IMR-90 (cell line): Measurements from ENCODE around the gene GPR135. TPM values are rescaled to one million over a fixed set of nuclear protein-coding genes. Genes with fewer than 3 reads are reported as not detected.

Experiments
- ATAC-seq: fragments of 200-7000 bp; cut with Tn5 transposase; 2 replicates; pipeline ENCODE4 v1.9.1; 2020; ENCODE audit warnings: low read depth, mild to moderate bottlenecking, moderate library complexity
- BruUV-seq: library from RNA; stranded (reverse); fragments of 400-500 nt; replicated peaks from 2 replicates; lab custom pipeline; 2021; lab: Mats Ljungman, UMichigan
- CTCF ChIA-PET: fragments of 300-600 bp; formaldehyde crosslinking; extraction: SDS; loops from one replicate; lab custom pipeline; 2021; ENCODE audit warnings: antibody characterized with exemption; lab: Yijun Ruan, JAX
- POLR2A ChIA-PET: fragments of 300-600 bp; sonication (Branson Sonifier 250); formaldehyde crosslinking; loops from one replicate; lab custom pipeline; 2022; ENCODE audit warnings: antibody characterized with exemption; ENCODE audit not compliant: unreplicated experiment; lab: Charles Lee
- DNase-seq: peaks from one replicate; pipeline ENCODE4 v3.0.0; 2013
- H2AFZ ChIP-seq: replicated peaks from 2 replicates; pipeline ENCODE3; 2013; ENCODE audit warnings: low read length, mild to moderate bottlenecking; ENCODE audit not compliant: poor library complexity
- H2AK5ac ChIP-seq: 2 replicates; pipeline ENCODE4 v1.6.1; 2013; ENCODE audit warnings: low read depth, low read length, inconsistent platforms
- H2AK9ac ChIP-seq: replicated peaks from 2 replicates; pipeline ENCODE3; 2013; ENCODE audit warnings: mild to moderate bottlenecking, low read depth, low read length, moderate library complexity; ENCODE audit not compliant: poor library complexity
- H2BK120ac ChIP-seq: 2 replicates; pipeline ENCODE4 v1.6.1; 2013; ENCODE audit warnings: low read depth, low read length, inconsistent platforms
- H2BK15ac ChIP-seq: 3 replicates; pipeline ENCODE4 v1.6.1; 2013; ENCODE audit warnings: low read depth, low read length, inconsistent platforms
- H2BK20ac ChIP-seq: 2 replicates; pipeline ENCODE4 v1.6.1; 2013; ENCODE audit warnings: low read depth, mild to moderate bottlenecking, inconsistent platforms, low read length, moderate library complexity
- H2BK5ac ChIP-seq: 2 replicates; pipeline ENCODE4 v1.6.1; 2013; ENCODE audit warnings: mild to moderate bottlenecking, low read depth, low read length, inconsistent platforms; ENCODE audit not compliant: poor library complexity, severe bottlenecking
- H3K14ac ChIP-seq: replicated peaks from 2 replicates; pipeline ENCODE4 v1.6.1; 2013; ENCODE audit warnings: low read depth, low read length, inconsistent platforms
- H3K18ac ChIP-seq: 2 replicates; pipeline ENCODE4 v1.6.1; 2013; ENCODE audit warnings: low read depth, low read length, control low read depth
- H3K23ac ChIP-seq: 2 replicates; pipeline ENCODE4 v1.6.1; 2013; ENCODE audit warnings: low read depth, low read length, inconsistent platforms
- H3K27ac ChIP-seq: 2 replicates; pipeline ENCODE4 v1.5.1; 2013; ENCODE audit warnings: mild to moderate bottlenecking, control low read depth, low read length; ENCODE audit not compliant: insufficient read depth
- H3K27me3 ChIP-seq: 2 replicates; pipeline ENCODE4 v1.6.1; 2013; ENCODE audit warnings: low read length; ENCODE audit not compliant: control insufficient read depth, insufficient read depth
- H3K36me3 ChIP-seq: 2 replicates; pipeline ENCODE4 v1.6.1; 2013; ENCODE audit warnings: low read length, mixed read lengths; ENCODE audit not compliant: control insufficient read depth, insufficient read depth
- H3K4ac ChIP-seq: 2 replicates; pipeline ENCODE4 v1.6.1; 2013; ENCODE audit warnings: low read depth, low read length, inconsistent platforms
- H3K4me1 ChIP-seq: 2 replicates; pipeline ENCODE4 v1.6.1; 2013; ENCODE audit warnings: low read length, mixed read lengths; ENCODE audit not compliant: control insufficient read depth, insufficient read depth
- H3K4me2 ChIP-seq: 2 replicates; pipeline ENCODE4 v1.6.1; 2013; ENCODE audit warnings: low read depth, mild to moderate bottlenecking, control low read depth, low read length, moderate library complexity
- H3K4me3 ChIP-seq: 2 replicates; pipeline ENCODE4 v1.5.1; 2013; ENCODE audit warnings: low read depth, mild to moderate bottlenecking, control low read depth, low read length, moderate library complexity; ENCODE audit not compliant: insufficient read depth
- H3K56ac ChIP-seq: 2 replicates; pipeline ENCODE4 v1.6.1; 2013; ENCODE audit warnings: low read length, inconsistent platforms; ENCODE audit not compliant: insufficient read depth; ENCODE audit errors: extremely low read depth
- H3K79me1 ChIP-seq, 2 experiments: 2 replicates each; pipeline ENCODE4 v1.6.1; 2013; ENCODE audit warnings: low read length in 2 of 2, inconsistent platforms in 1 of 2, low read depth in 1 of 2
- H3K9ac ChIP-seq: 2 replicates; pipeline ENCODE4 v1.6.1; 2013; ENCODE audit warnings: low read depth, low read length, control low read depth
- H3K9me1 ChIP-seq: 2 replicates; pipeline ENCODE4 v1.6.1; 2013; ENCODE audit warnings: low read length, inconsistent platforms; ENCODE audit not compliant: insufficient read depth
- H3K9me3 ChIP-seq: 2 replicates; pipeline ENCODE4 v1.6.1; 2013; ENCODE audit warnings: low read length; ENCODE audit not compliant: control insufficient read depth, insufficient read depth
- H4K20me1 ChIP-seq: 2 replicates; pipeline ENCODE4 v1.6.1; 2013; ENCODE audit warnings: low read length, inconsistent platforms; ENCODE audit not compliant: insufficient read depth
- H4K5ac ChIP-seq: 2 replicates; pipeline ENCODE4 v1.6.1; 2013; ENCODE audit warnings: mild to moderate bottlenecking, low read depth, low read length, control low read depth
- H4K8ac ChIP-seq, 2 experiments: 2 replicates each; pipeline ENCODE4 v1.6.1; 2013; ENCODE audit warnings: low read depth in 2 of 2, low read length in 2 of 2, control low read depth in 1 of 2, inconsistent platforms in 1 of 2
- H4K91ac ChIP-seq: 2 replicates; pipeline ENCODE4 v1.6.1; 2013; ENCODE audit warnings: low read depth, low read length, inconsistent platforms; ENCODE audit not compliant: insufficient read depth
- BHLHE40 ChIP-seq: fragments of 150-350 bp; IDR thresholded peaks from 2 replicates; pipeline ENCODE4 v1.6.1; 2016; ENCODE audit warnings: mild to moderate bottlenecking, low read depth, low read length
- CEBPB ChIP-seq: IDR thresholded peaks from 2 replicates; pipeline ENCODE4 v1.6.1; 2012; ENCODE audit warnings: low read depth, low read length, improper control_type of control experiment
- CHD1 ChIP-seq: IDR thresholded peaks from 2 replicates; pipeline ENCODE4 v1.6.1; 2012; ENCODE audit warnings: low read depth, low read length, improper control_type of control experiment
- ELK1 ChIP-seq: fragments of 150-350 bp; IDR thresholded peaks from 2 replicates; pipeline ENCODE4 v1.6.1; 2016; ENCODE audit warnings: low read depth, mild to moderate bottlenecking, low read length, moderate library complexity, borderline replicate concordance
- FOS ChIP-seq: fragments of 150-350 bp; IDR thresholded peaks from 2 replicates; pipeline ENCODE4 v1.6.1; 2016; ENCODE audit warnings: low read depth, low read length
- MAFK ChIP-seq: IDR thresholded peaks from 2 replicates; pipeline ENCODE4 v1.6.1; 2012; ENCODE audit warnings: low read depth, low read length, improper control_type of control experiment
- MAZ ChIP-seq: IDR thresholded peaks from 2 replicates; pipeline ENCODE4 v1.6.1; 2012; ENCODE audit warnings: low read depth, mild to moderate bottlenecking, low read length, improper control_type of control experiment, moderate library complexity, borderline replicate concordance
- MXI1 ChIP-seq: IDR thresholded peaks from 2 replicates; pipeline ENCODE4 v1.6.1; 2012; ENCODE audit warnings: low read depth, mild to moderate bottlenecking, low read length, moderate library complexity, borderline replicate concordance
- NFE2L2 ChIP-seq: fragments of 150-350 bp; IDR thresholded peaks from 2 replicates; pipeline ENCODE4 v1.6.1; 2016; ENCODE audit warnings: low read depth, mild to moderate bottlenecking, low read length
- POLR2A ChIP-seq: IDR thresholded peaks from 2 replicates; pipeline ENCODE4 v1.6.1; 2012; ENCODE audit warnings: mild to moderate bottlenecking, low read depth, low read length
- RAD21 ChIP-seq: IDR thresholded peaks from 2 replicates; pipeline ENCODE4 v1.6.1; 2012; ENCODE audit warnings: low read length, improper control_type of control experiment
- RCOR1 ChIP-seq: IDR thresholded peaks from 2 replicates; pipeline ENCODE4 v1.6.1; 2012; ENCODE audit warnings: mild to moderate bottlenecking, low read length, improper control_type of control experiment; ENCODE audit not compliant: insufficient replicate concordance
- RFX5 ChIP-seq: IDR thresholded peaks from 2 replicates; pipeline ENCODE4 v1.8.0; 2012; ENCODE audit warnings: low read depth, mild to moderate bottlenecking, low read length, moderate library complexity
- SMC3 ChIP-seq: fragments of 150-350 bp; IDR thresholded peaks from 2 replicates; pipeline ENCODE4 v1.6.1; 2016; ENCODE audit warnings: low read depth, mild to moderate bottlenecking, antibody characterized with exemption, low read length, moderate library complexity
- WGBS, 2 experiments: methylation state at CpG; one replicate each; pipeline versions ENCODE4 v1.1.5 to v1.1.7; 2013; ENCODE audit warnings: missing lambda C conversion rate in 2 of 2; ENCODE audit not compliant: insufficient read length in 1 of 2; ENCODE audit errors: extremely low coverage in 2 of 2; 5-methylcytosine and 5-hydroxymethylcytosine counted together
- dilution Hi-C: fragments of 300-500 bp; cut with HindIII; formaldehyde crosslinking; loops from one replicate; pipeline ENCODE4 v1.14.3; 2018; ENCODE audit warnings: low sequenced_read_pairs; ENCODE audit not compliant: unreplicated experiment
- in situ Hi-C: fragments of 300-500 bp; cut with MboI; formaldehyde crosslinking; loops from 3 replicates; pipeline ENCODE4 v1.14.3; 2019; ENCODE audit warnings: low sequenced_read_pairs, inconsistent platforms, mixed read lengths
- intact Hi-C: fragments of 100-400 bp; cut with micrococcal nuclease; formaldehyde crosslinking; loops from 2 replicates; pipeline ENCODE4 v1.10.0; 2022
- polyA plus RNA-seq, 3 experiments: library from polyadenylated mRNA; depleted of rRNA; stranded (reverse); fragments of >200 nt; gene quantifications; 2 replicates each; pipeline ENCODE4 v1.2.3, GENCODE V29; 2012; ENCODE audit warnings: low replicate concordance in 1 of 3
- total RNA-seq: library from RNA; depleted of rRNA; stranded (reverse); fragments of >200 nt; gene quantifications from 2 replicates; pipeline ENCODE4 v1.2.3, GENCODE V29; 2012
- TF ChIP-seq, protein P1 (sequence below): fragments of 150-350 bp; IDR thresholded peaks from 2 replicates; pipeline ENCODE4 v1.6.1; 2017; ENCODE audit warnings: mild to moderate bottlenecking, antibody characterized with exemption, low read length, low read depth
- TF ChIP-seq, protein P2 (sequence below): conservative IDR thresholded peaks from 2 replicates; pipeline ENCODE4 v1.5.1; 2012; ENCODE audit warnings: mild to moderate bottlenecking, low read depth, low read length, improper control_type of control experiment

The GPR135 gene
- total and polyA plus RNA-seq, 2 of the 4 experiments (the other 2 are of a cell fraction) = 1.3 to 2.4 TPM

GRCh38 chr14:59415836-59416602 lies 49.2 kb downstream of the GPR135 start:
- Histone ChIP-seq H3K36me3 (peaks cover 1% of the 10 kb centered on the region; the same call in 1 of the 2 replicates), H4K8ac (no peak overlapping the region), H3K18ac (no peak overlapping the region), H3K27ac (no peak overlapping the region), H2BK20ac (no peak overlapping the region), H3K4me1 (no peaks in the 10 kb centered on the region), H2BK5ac (no peak overlapping the region), H2AFZ (no peak overlapping the region), H4K5ac (no peak overlapping the region), H3K14ac (no peak overlapping the region), H2AK5ac (no peak overlapping the region), H3K9me1 (no peaks in the 10 kb centered on the region), H2AK9ac (no peak overlapping the region), H3K56ac (no peak overlapping the region), H3K27me3 (no peaks in the 10 kb centered on the region), H3K4me3 (no peak overlapping the region), H3K79me1 (no peaks in the 10 kb centered on the region), H3K23ac (no peak overlapping the region), H4K91ac (no peak overlapping the region), H3K9me3 (no peaks in the 10 kb centered on the region), H3K4ac (no peak overlapping the region), H2BK120ac (no peak overlapping the region), H2BK15ac (no peak overlapping the region), H4K20me1 (no peaks in the 10 kb centered on the region), H3K4me2 (no peak overlapping the region), H3K9ac (no peak overlapping the region)
- no CpG with 5 or more reads among the region's 5 CpGs for WGBS, 2 experiments
- TF ChIP-seq CEBPB (no peak), MXI1 (no peak), ELK1 (no peak), RAD21 (no peak), SMC3 (no peak), BHLHE40 (no peak), CHD1 (no peak), NFE2L2 (no peak), FOS (no peak), MAFK (no peak), MAZ (no peak), POLR2A (no peak), RCOR1 (no peak), RFX5 (no peak)
- TF ChIP-seq, protein P1, sequence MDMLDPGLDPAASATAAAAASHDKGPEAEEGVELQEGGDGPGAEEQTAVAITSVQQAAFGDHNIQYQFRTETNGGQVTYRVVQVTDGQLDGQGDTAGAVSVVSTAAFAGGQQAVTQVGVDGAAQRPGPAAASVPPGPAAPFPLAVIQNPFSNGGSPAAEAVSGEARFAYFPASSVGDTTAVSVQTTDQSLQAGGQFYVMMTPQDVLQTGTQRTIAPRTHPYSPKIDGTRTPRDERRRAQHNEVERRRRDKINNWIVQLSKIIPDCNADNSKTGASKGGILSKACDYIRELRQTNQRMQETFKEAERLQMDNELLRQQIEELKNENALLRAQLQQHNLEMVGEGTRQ = no peak
- TF ChIP-seq, protein P2, sequence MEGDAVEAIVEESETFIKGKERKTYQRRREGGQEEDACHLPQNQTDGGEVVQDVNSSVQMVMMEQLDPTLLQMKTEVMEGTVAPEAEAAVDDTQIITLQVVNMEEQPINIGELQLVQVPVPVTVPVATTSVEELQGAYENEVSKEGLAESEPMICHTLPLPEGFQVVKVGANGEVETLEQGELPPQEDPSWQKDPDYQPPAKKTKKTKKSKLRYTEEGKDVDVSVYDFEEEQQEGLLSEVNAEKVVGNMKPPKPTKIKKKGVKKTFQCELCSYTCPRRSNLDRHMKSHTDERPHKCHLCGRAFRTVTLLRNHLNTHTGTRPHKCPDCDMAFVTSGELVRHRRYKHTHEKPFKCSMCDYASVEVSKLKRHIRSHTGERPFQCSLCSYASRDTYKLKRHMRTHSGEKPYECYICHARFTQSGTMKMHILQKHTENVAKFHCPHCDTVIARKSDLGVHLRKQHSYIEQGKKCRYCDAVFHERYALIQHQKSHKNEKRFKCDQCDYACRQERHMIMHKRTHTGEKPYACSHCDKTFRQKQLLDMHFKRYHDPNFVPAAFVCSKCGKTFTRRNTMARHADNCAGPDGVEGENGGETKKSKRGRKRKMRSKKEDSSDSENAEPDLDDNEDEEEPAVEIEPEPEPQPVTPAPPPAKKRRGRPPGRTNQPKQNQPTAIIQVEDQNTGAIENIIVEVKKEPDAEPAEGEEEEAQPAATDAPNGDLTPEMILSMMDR = no peak
- ATAC-seq (no peak), DNase-seq (no peak)
- intact Hi-C loops = no loop called here
- dilution Hi-C loops = no loop called here
- CTCF ChIA-PET = interaction anchor here (0.8 kb wide), 1 partner anchor 13 kb away, joined by 3 read pairs; no protein-coding TSS in a partner anchor
- in situ Hi-C loops = no loop called here
- POLR2A ChIA-PET = no interaction called here
- BruUV-seq = no TSS peak
